Liver (tissue), 9 donors: ENCODE results near the gene TIFAB. TPM values are rescaled to one million over a fixed set of nuclear protein-coding genes. Genes with fewer than 3 reads are reported as not detected.

ENCODE experiments used
- DNase-seq: peaks from one replicate; pipeline ENCODE4 v3.0.0-alpha.2; 2017; ENCODE audit warnings: low spot score
- H3K27ac ChIP-seq, 2 donors: one replicate each; pipeline ENCODE4 v1.7.0; 2013; ENCODE audit warnings: inconsistent platforms in 2 of 2, low read length in 2 of 2, control low read depth in 1 of 2, low read depth in 1 of 2, mild to moderate bottlenecking in 1 of 2
- H3K27me3 ChIP-seq, 4 donors: one replicate each; pipeline versions ENCODE4 v1.6.1 to v1.7.0; 2013; ENCODE audit warnings: low read length in 3 of 4, inconsistent platforms in 1 of 4, mild to moderate bottlenecking in 1 of 4, moderate library complexity in 1 of 4; ENCODE audit not compliant: control insufficient read depth in 4 of 4, insufficient read depth in 4 of 4
- H3K36me3 ChIP-seq, 4 donors: one replicate each; pipeline versions ENCODE4 v1.6.1 to v1.7.0; 2013; ENCODE audit warnings: low read length in 3 of 4, mild to moderate bottlenecking in 3 of 4, low read depth in 1 of 4, moderate library complexity in 1 of 4; ENCODE audit not compliant: control insufficient read depth in 4 of 4, insufficient read depth in 3 of 4
- H3K4me1 ChIP-seq, 4 donors: one replicate each; pipeline versions ENCODE4 v1.6.1 to v1.7.0; 2013; ENCODE audit warnings: low read length in 3 of 4, mild to moderate bottlenecking in 3 of 4, moderate library complexity in 1 of 4; ENCODE audit not compliant: control insufficient read depth in 4 of 4, insufficient read depth in 4 of 4
- H3K4me3 ChIP-seq, 3 donors: one replicate each; pipeline versions ENCODE4 v1.6.1 to v1.7.0; 2013; ENCODE audit warnings: low read length in 3 of 3, control low read depth in 1 of 3, low read depth in 1 of 3, mild to moderate bottlenecking in 1 of 3
- H3K9ac ChIP-seq, 2 donors: one replicate each; pipeline ENCODE4 v1.7.0; 2013; ENCODE audit warnings: low read length in 2 of 2, mild to moderate bottlenecking in 2 of 2, moderate library complexity in 2 of 2, control low read depth in 1 of 2, low read depth in 1 of 2
- H3K9me3 ChIP-seq, 4 donors: one replicate each; pipeline versions ENCODE4 v1.6.1 to v1.7.0; 2013; ENCODE audit warnings: low read length in 3 of 4; ENCODE audit not compliant: control insufficient read depth in 4 of 4
- ATF3 ChIP-seq: IDR thresholded peaks from 2 replicates; pipeline ENCODE4 v1.6.1; 2016; ENCODE audit warnings: antibody characterized with exemption
- FOXA1 ChIP-seq: IDR thresholded peaks from 2 replicates; pipeline ENCODE4 v1.6.1; 2016; ENCODE audit warnings: antibody characterized with exemption
- FOXA2 ChIP-seq: IDR thresholded peaks from 2 replicates; pipeline ENCODE4 v1.6.1; 2016; ENCODE audit warnings: antibody characterized with exemption
- GABPA ChIP-seq, 2 donors: IDR thresholded peaks in 1 of 2; conservative IDR thresholded peaks in 1 of 2; 2 replicates each; pipeline ENCODE4 v1.6.1; 2016; ENCODE audit warnings: antibody characterized with exemption in 2 of 2, mild to moderate bottlenecking in 1 of 2, moderate library complexity in 1 of 2
- HNF4A ChIP-seq, 2 donors: conservative IDR thresholded peaks; 2 replicates each; pipeline ENCODE4 v1.6.1; 2016; ENCODE audit warnings: antibody characterized with exemption in 2 of 2, mild to moderate bottlenecking in 2 of 2
- HNF4G ChIP-seq: IDR thresholded peaks from 2 replicates; pipeline ENCODE4 v1.6.1; 2016; ENCODE audit warnings: antibody characterized with exemption
- JUND ChIP-seq, 2 donors: IDR thresholded peaks; 2 replicates each; pipeline ENCODE4 v1.6.1; 2016; ENCODE audit warnings: antibody characterized with exemption in 2 of 2
- NR2F2 ChIP-seq: IDR thresholded peaks from 2 replicates; pipeline ENCODE4 v1.6.1; 2016; ENCODE audit warnings: antibody characterized with exemption
- RAD21 ChIP-seq, 2 donors: IDR thresholded peaks; 2 replicates each; pipeline ENCODE4 v1.6.1; 2016; ENCODE audit warnings: antibody characterized with exemption in 2 of 2, mild to moderate bottlenecking in 2 of 2
- RXRA ChIP-seq, 2 donors: IDR thresholded peaks; 2 replicates each; pipeline ENCODE4 v1.6.1; 2017 to 2018; ENCODE audit warnings: antibody characterized with exemption in 2 of 2, mild to moderate bottlenecking in 1 of 2
- SP1 ChIP-seq: IDR thresholded peaks from 2 replicates; pipeline ENCODE4 v1.6.1; 2018; ENCODE audit warnings: antibody characterized with exemption, mild to moderate bottlenecking
- TAF1 ChIP-seq: conservative IDR thresholded peaks from 2 replicates; pipeline ENCODE4 v1.6.1; 2016; ENCODE audit warnings: antibody characterized with exemption, mild to moderate bottlenecking
- YY1 ChIP-seq: IDR thresholded peaks from 2 replicates; pipeline ENCODE4 v1.6.1; 2016; ENCODE audit warnings: antibody characterized with exemption, mild to moderate bottlenecking
- ZBTB33 ChIP-seq: IDR thresholded peaks from 2 replicates; pipeline ENCODE4 v1.6.1; 2016; ENCODE audit warnings: antibody characterized with exemption
- WGBS: extraction: QIAGEN DNeasy Blood & Tissue Kit; methylation state at CpG from one replicate; pipeline ENCODE4 v1.1.7; 2013; 5-methylcytosine and 5-hydroxymethylcytosine counted together
- polyA plus RNA-seq, 2 donors: library from polyadenylated mRNA; stranded (reverse) in 1 of 2; unstranded in 1 of 2; fragments of 200-250 nt in 1 of 2; fragments of >200 nt in 1 of 2; fragmentation: Nextera tagmentation in 1 of 2; extraction: Ambion mirVana in 1 of 2; gene quantifications; one replicate each; pipeline versions ENCODE4 v1.2.1 to v1.2.3, GENCODE V29; 2013 to 2015
- total RNA-seq, 2 donors: library from RNA; depleted of rRNA; stranded (reverse); fragments of >200 nt; gene quantifications; one replicate each; pipeline ENCODE4 v1.2.3, GENCODE V29; 2014
- TF ChIP-seq, protein P1 (sequence below): IDR thresholded peaks from 2 replicates; pipeline ENCODE4 v1.6.1; 2016; ENCODE audit warnings: antibody characterized with exemption
- TF ChIP-seq, protein P2 (sequence below): IDR thresholded peaks from 2 replicates; pipeline ENCODE4 v1.6.1; 2016; ENCODE audit warnings: antibody characterized with exemption, mild to moderate bottlenecking
- TF ChIP-seq, protein P3 (sequence below): fragments of 150-350 bp; IDR thresholded peaks from 2 replicates; pipeline ENCODE4 v1.5.1; 2017; ENCODE audit warnings: improper control_type of control experiment, low read depth, low read length; ENCODE audit not compliant: missing input control
- donor health status: healthy.
- donor health status: healthy.
- donor health status: healthy.
- donor health status: healthy.
- donor health status: healthy.

Gene TIFAB
- total and polyA plus RNA-seq, 4 donors: 0.02 to 0.47 TPM; not detected in 2

DNA sequence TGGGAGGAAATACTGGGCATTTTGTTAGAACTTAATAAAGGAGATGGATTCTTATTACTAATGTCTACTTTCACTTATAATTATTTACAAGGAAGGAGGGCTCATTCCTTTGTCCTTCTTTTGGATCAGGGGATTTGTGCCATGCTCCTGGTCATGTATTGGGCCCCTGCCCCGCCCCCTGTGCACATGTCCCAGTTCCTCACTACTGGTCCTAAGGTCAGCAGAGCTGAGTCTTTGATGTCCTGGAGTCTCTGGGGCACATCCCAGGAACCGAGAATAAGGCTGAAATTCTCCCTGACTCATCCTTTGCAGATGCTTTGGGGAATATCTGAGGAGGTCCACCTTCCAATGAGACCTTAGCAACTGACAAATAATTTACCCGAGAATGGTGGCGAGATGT lies 19.6 kb upstream of the TIFAB start:
- Histone ChIP-seq H3K27ac (no peak overlapping the region), H3K27me3 (peaks cover 0 to 5% (median 2%) of the 10 kb centered on the region in 4 donors), H3K4me3 (no peak overlapping the region), H3K36me3 (no peaks in the 10 kb centered on the region), H3K4me1 (no peaks in the 10 kb centered on the region), H3K9me3 (no peaks in the 10 kb centered on the region), H3K9ac (no peak overlapping the region)
- 68% methylated on average over 4 of the region's 4 CpGs for WGBS
- no peak for DNase-seq
- TF ChIP-seq RAD21 (IDR thresholded peaks at IDR 0.05) (no peak), SP1 (no peak), HNF4G (no peak), ZBTB33 (no peak), HNF4A (conservative IDR thresholded peaks at IDR 0.05) (no peak), ATF3 (no peak), GABPA (IDR thresholded peaks at IDR 0.05 in 1 of 2, conservative IDR thresholded peaks at IDR 0.05 in 1 of 2) (no peak)
- TF ChIP-seq, protein P1, sequence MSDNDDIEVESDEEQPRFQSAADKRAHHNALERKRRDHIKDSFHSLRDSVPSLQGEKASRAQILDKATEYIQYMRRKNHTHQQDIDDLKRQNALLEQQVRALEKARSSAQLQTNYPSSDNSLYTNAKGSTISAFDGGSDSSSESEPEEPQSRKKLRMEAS: no peak

DNA sequence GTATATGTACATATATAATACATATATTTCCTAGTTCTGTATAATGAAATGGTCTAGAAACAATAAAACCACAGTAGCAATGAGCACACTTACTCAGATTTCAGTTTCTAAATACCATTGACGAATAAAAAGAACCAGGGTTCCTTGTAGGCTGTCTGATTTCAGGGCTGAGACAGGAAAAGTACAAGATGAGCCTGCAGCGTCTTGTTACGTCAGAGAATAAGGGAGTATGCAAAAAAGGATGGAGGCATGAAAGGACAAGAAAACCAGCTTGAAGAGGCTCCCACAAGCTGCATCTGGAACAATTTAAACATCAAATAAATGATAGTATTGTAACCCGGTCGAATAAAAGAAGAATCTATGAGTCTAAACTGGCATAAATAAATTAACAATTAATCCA lies 17.8 kb upstream of the TIFAB start:
- H3K27me3 ChIP-seq: peaks cover 0 to 10% (median 2%) of the 10 kb centered on the region in 4 donors
- DNase-seq: no peak
- no peaks in the 10 kb centered on the region for H3K36me3 ChIP-seq
- H3K4me3 ChIP-seq: no peak overlapping the region
- 88% methylated on average over 5 of the region's 5 CpGs for WGBS
- H3K9me3 ChIP-seq: no peaks in the 10 kb centered on the region
- H3K4me1 ChIP-seq: peaks cover 0 to 6% (median 4%) of the 10 kb centered on the region in 4 donors
- no peak overlapping the region for H3K9ac ChIP-seq
- H3K27ac ChIP-seq: no peak overlapping the region
- TF ChIP-seq NR2F2: no peak
- TF ChIP-seq RXRA (IDR thresholded peaks at IDR 0.05): no peak

DNA sequence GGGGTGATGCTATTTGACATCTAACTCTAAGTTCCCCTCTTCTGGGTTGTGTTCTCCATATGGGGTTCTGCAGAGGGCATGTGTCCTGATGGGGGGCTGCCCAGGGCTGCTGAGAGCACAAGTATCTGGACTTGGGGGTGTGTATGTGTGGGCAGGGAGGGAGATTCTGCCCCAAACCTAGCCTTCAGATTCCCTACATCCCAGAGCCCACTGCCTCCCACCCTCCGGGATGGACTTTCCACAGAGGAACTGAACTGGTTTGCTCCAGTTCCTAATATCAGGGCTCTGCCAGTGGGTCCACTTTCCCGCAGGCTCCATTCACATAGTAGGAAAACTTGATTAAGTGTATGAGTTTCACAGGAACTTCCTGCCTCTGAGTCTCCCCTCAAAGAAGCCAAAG lies 16.4 kb upstream of the TIFAB start:
- no peak for TF ChIP-seq JUND (IDR thresholded peaks at IDR 0.05)
- no peak for TF ChIP-seq GABPA (IDR thresholded peaks at IDR 0.05 in 1 of 2, conservative IDR thresholded peaks at IDR 0.05 in 1 of 2)
- TF ChIP-seq RAD21 (IDR thresholded peaks at IDR 0.05): no peak
- TF ChIP-seq NR2F2: no peak
- TF ChIP-seq HNF4G: no peak
- TF ChIP-seq, protein P2, sequence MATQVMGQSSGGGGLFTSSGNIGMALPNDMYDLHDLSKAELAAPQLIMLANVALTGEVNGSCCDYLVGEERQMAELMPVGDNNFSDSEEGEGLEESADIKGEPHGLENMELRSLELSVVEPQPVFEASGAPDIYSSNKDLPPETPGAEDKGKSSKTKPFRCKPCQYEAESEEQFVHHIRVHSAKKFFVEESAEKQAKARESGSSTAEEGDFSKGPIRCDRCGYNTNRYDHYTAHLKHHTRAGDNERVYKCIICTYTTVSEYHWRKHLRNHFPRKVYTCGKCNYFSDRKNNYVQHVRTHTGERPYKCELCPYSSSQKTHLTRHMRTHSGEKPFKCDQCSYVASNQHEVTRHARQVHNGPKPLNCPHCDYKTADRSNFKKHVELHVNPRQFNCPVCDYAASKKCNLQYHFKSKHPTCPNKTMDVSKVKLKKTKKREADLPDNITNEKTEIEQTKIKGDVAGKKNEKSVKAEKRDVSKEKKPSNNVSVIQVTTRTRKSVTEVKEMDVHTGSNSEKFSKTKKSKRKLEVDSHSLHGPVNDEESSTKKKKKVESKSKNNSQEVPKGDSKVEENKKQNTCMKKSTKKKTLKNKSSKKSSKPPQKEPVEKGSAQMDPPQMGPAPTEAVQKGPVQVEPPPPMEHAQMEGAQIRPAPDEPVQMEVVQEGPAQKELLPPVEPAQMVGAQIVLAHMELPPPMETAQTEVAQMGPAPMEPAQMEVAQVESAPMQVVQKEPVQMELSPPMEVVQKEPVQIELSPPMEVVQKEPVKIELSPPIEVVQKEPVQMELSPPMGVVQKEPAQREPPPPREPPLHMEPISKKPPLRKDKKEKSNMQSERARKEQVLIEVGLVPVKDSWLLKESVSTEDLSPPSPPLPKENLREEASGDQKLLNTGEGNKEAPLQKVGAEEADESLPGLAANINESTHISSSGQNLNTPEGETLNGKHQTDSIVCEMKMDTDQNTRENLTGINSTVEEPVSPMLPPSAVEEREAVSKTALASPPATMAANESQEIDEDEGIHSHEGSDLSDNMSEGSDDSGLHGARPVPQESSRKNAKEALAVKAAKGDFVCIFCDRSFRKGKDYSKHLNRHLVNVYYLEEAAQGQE: no peak
- TF ChIP-seq HNF4A (conservative IDR thresholded peaks at IDR 0.05): no peak
- TF ChIP-seq YY1: no peak
- TF ChIP-seq SP1: no peak
- no peak for TF ChIP-seq FOXA1
- TF ChIP-seq TAF1: no peak
- TF ChIP-seq, protein P3, sequence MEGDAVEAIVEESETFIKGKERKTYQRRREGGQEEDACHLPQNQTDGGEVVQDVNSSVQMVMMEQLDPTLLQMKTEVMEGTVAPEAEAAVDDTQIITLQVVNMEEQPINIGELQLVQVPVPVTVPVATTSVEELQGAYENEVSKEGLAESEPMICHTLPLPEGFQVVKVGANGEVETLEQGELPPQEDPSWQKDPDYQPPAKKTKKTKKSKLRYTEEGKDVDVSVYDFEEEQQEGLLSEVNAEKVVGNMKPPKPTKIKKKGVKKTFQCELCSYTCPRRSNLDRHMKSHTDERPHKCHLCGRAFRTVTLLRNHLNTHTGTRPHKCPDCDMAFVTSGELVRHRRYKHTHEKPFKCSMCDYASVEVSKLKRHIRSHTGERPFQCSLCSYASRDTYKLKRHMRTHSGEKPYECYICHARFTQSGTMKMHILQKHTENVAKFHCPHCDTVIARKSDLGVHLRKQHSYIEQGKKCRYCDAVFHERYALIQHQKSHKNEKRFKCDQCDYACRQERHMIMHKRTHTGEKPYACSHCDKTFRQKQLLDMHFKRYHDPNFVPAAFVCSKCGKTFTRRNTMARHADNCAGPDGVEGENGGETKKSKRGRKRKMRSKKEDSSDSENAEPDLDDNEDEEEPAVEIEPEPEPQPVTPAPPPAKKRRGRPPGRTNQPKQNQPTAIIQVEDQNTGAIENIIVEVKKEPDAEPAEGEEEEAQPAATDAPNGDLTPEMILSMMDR: no peak
- no peak for TF ChIP-seq FOXA2
- peaks cover 0 to 10% (median 2%) of the 10 kb centered on the region in 4 donors for H3K27me3 ChIP-seq
- H3K4me1 ChIP-seq: peaks cover 0 to 6% (median 4%) of the 10 kb centered on the region in 4 donors
- H3K4me3 ChIP-seq: no peak overlapping the region
- 96% methylated on average over 2 of the region's 2 CpGs for WGBS
- H3K9ac ChIP-seq: no peak overlapping the region
- H3K9me3 ChIP-seq: no peaks in the 10 kb centered on the region
- no peak overlapping the region for H3K27ac ChIP-seq
- no peaks in the 10 kb centered on the region for H3K36me3 ChIP-seq
- no peak for DNase-seq
